ENCODE measurements around the gene SDR42E2.
"Not testable (repeated sequence)": the region's sequence is repeated elsewhere in the genome, so short reads cannot be mapped to it uniquely, and the experiment has no call there.

SDR42E2 gene

GRCh38 chr16:22162656-22163009, 327 bp downstream of the SDR42E2 start:
- no peak for DNase-seq (ENCODE audit: low spot score)

- DNase-seq (ENCODE audit: low spot score) = no peak
These were observed 1.5 kb downstream of the SDR42E2 start for GRCh38 chr16:22163806-22164205.

- DNase-seq (ENCODE audit: low spot score) = no peak
These were observed 2.2 kb downstream of the SDR42E2 start for GRCh38 chr16:22164482-22164881.

GRCh38 chr16:22165508-22166285, 3.4 kb downstream of the SDR42E2 start:
- DNase-seq (ENCODE audit: low spot score) = no peak

- no peak for DNase-seq (ENCODE audit: low spot score)
These were observed 9.6 kb downstream of the SDR42E2 start for GRCh38 chr16:22171953-22172352.

- not testable (repeated sequence) for DNase-seq (ENCODE audit: low spot score)
These were observed 10.3 kb downstream of the SDR42E2 start for GRCh38 chr16:22172642-22173041.

- DNase-seq (ENCODE audit: low spot score) = no peak
These were observed 12.3 kb downstream of the SDR42E2 start for GRCh38 chr16:22174642-22175041.

GRCh38 chr16:22177968-22178930, 15.9 kb downstream of the SDR42E2 start:
- no peak for DNase-seq (ENCODE audit: low spot score)

GRCh38 chr16:22181426-22181825, 19.1 kb downstream of the SDR42E2 start:
- DNase-seq (ENCODE audit: low spot score) = no peak

- DNase-seq (ENCODE audit: low spot score) = no peak
These were observed 19.5 kb downstream of the SDR42E2 start for GRCh38 chr16:22181843-22182242.

- no peak for DNase-seq (ENCODE audit: low spot score)
These were observed 21.0 kb downstream of the SDR42E2 start for GRCh38 chr16:22183335-22183734.

- no peak for DNase-seq (ENCODE audit: low spot score)
These were observed 21.8 kb downstream of the SDR42E2 start for GRCh38 chr16:22183901-22184614.

GRCh38 chr16:22184615-22184968, 22.3 kb downstream of the SDR42E2 start:
- DNase-seq (ENCODE audit: low spot score) = no peak

- DNase-seq (ENCODE audit: low spot score) = peak; percentile 66
These were observed 24.2 kb downstream of the SDR42E2 start for GRCh38 chr16:22186517-22186916.

- no peak for DNase-seq (ENCODE audit: low spot score)
These were observed 25.9 kb downstream of the SDR42E2 start for GRCh38 chr16:22188267-22188594.

GRCh38 chr16:22188595-22189442, 26.5 kb downstream of the SDR42E2 start:
- peak; percentile 70 for DNase-seq (ENCODE audit: low spot score)

- no peak for DNase-seq (ENCODE audit: low spot score)
These were observed 27.3 kb downstream of the SDR42E2 start for GRCh38 chr16:22189473-22190080.

GRCh38 chr16:22190081-22190775, 27.9 kb downstream of the SDR42E2 start:
- DNase-seq (ENCODE audit: low spot score) = peak; percentile 100

GRCh38 chr16:22190776-22191531, 28.6 kb downstream of the SDR42E2 start:
- peak; percentile 96 for DNase-seq (ENCODE audit: low spot score)

Measured in ecto neural progenitor cell (in vitro differentiated cells).